MG63 (cell line): ENCODE results near the gene CTNND1. TPM values are rescaled to one million over a fixed set of nuclear protein-coding genes. Genes with fewer than 3 reads are reported as not detected.
"Not testable (repeated sequence)": the region's sequence is repeated elsewhere in the genome, so short reads cannot be mapped to it uniquely, and the experiment has no call there.

Experiments
- DNase-seq: peaks from one replicate; pipeline ENCODE4 v3.0.0-alpha.2; 2020
- H3K27me3 ChIP-seq: fragments of 250-450 bp; sonication (Bioruptor Pico); 2 replicates; pipeline ENCODE4 v1.5.1; 2020; ENCODE audit warnings: mild to moderate bottlenecking, moderate library complexity
- H3K36me3 ChIP-seq: fragments of 250-450 bp; sonication (Bioruptor Pico); 2 replicates; pipeline ENCODE4 v1.5.1; 2020; ENCODE audit warnings: mild to moderate bottlenecking, moderate library complexity
- H3K4me3 ChIP-seq: fragments of 250-450 bp; sonication (Bioruptor Pico); 2 replicates; pipeline ENCODE4 v1.5.1; 2020; ENCODE audit warnings: mild to moderate bottlenecking, moderate library complexity
- H3K9me3 ChIP-seq: fragments of 250-450 bp; sonication (Bioruptor Pico); 2 replicates; pipeline ENCODE4 v1.5.1; 2020; ENCODE audit warnings: mild to moderate bottlenecking, moderate library complexity
- total RNA-seq: library from RNA; depleted of rRNA; stranded (reverse); fragments of >200 nt; shearing (Covaris generic); gene quantifications from 2 replicates; pipeline ENCODE4 v1.2.3, GENCODE V29; 2014; ENCODE audit warnings: low replicate concordance; rRNA removed

CTNND1 gene
- total RNA-seq, 1 experiment from 2014 or later = 25.9 TPM

DNA sequence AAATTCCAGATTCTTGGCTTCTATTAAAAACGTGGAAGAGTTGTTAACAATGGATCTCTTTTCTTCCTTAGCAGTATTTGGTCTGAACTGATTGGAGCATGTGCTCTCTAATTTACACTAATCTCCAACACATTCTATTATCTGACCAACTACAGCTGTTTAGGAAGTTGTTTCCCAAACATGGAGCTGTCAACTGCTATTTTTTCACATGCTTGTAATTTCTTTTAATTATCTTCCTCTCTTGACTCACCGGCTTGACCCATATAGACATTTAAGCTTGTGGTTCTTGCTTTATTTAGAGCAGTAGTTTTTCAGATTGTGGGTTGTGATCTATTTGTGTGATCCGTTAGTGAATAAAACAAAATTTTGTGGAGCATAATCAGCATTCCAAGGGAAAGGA is 40.8 kb downstream of the CTNND1 start:
- peaks cover 76% of the 10 kb centered on the region for H3K36me3 ChIP-seq
- no peak overlapping the region for H3K4me3 ChIP-seq
- no peaks in the 10 kb centered on the region for H3K27me3 ChIP-seq
- H3K9me3 ChIP-seq = no peaks in the 10 kb centered on the region
- no peak for DNase-seq

DNA sequence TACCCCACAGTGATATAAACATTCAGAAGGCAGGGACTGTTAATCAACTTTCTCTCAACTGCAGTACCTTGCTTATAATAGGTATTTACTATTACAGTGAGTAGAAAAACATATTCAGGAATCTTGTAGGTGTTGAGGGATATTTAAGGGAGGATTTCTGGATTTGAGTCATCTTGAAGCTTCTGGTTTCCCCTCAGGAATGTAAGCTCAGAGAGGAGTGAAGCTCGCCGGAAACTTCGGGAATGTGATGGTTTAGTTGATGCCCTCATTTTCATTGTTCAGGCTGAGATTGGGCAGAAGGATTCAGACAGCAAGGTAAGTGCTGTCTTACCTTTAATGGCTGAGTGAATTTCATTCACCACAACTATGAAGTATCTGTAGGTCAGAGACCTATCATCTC is 42.9 kb downstream of the CTNND1 start:
- no peak for DNase-seq
- peaks cover 82% of the 10 kb centered on the region for H3K36me3 ChIP-seq
- H3K27me3 ChIP-seq = no peaks in the 10 kb centered on the region
- no peak overlapping the region for H3K4me3 ChIP-seq
- H3K9me3 ChIP-seq = no peaks in the 10 kb centered on the region

- H3K4me3 ChIP-seq = no peak overlapping the region
- DNase-seq = no peak
- peaks cover 85% of the 10 kb centered on the region for H3K36me3 ChIP-seq
- no peaks in the 10 kb centered on the region for H3K9me3 ChIP-seq
- H3K27me3 ChIP-seq = no peaks in the 10 kb centered on the region
Observed at GRCh38 chr11:57805780-57806179, 44.2 kb downstream of the CTNND1 start.

DNA sequence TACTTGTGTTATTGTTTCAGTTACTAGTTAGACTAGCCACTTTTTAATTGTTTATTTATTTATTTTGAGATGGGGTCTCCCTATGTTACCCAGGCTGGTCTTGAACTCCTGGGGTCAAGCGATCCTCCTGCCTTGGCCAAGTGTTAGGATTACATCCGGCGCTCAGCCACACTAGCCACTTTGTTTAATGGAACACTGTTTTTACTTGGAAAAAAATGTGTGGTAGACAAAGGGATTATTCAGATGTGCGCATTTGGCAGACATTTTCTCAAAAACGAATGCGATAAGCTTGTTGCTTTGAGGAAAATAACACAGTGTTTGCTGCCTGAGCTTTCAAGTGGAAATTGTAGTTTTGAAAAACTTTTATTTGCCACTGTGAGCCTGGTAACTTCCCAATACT is 51.0 kb downstream of the CTNND1 start:
- peaks cover 71% of the 10 kb centered on the region for H3K36me3 ChIP-seq
- no peaks in the 10 kb centered on the region for H3K9me3 ChIP-seq
- H3K4me3 ChIP-seq = no peak overlapping the region
- DNase-seq = no peak
- H3K27me3 ChIP-seq = no peaks in the 10 kb centered on the region

DNA sequence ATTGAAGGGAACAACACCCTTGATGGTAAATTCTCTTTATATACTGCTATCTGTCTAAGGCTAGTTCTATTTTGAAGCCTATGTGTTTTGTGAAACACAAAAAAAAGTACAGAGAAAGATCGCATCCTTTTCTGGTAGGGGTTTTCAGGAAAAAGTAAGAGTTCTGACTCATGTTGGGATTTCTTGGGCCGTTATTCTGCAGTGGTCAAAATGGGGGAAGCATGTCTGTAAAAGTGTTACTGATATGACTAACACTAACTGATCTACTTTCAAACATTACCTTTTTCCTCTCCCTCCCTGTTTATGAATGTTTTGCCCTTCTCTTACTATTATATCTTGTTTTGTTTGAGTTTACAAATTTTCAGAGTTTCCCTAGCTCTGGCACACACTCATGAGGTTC is 53.9 kb downstream of the CTNND1 start:
- Histone ChIP-seq H3K9me3 (no peaks in the 10 kb centered on the region), H3K4me3 (no peak overlapping the region), H3K27me3 (no peaks in the 10 kb centered on the region), H3K36me3 (peaks cover 65% of the 10 kb centered on the region)
- DNase-seq = no peak

GRCh38 chr11:57815877-57816276 is 54.3 kb downstream of the CTNND1 start:
- no peak for DNase-seq
- Histone ChIP-seq H3K36me3 (peaks cover 64% of the 10 kb centered on the region), H3K27me3 (no peaks in the 10 kb centered on the region), H3K9me3 (no peaks in the 10 kb centered on the region), H3K4me3 (no peak overlapping the region)

DNA sequence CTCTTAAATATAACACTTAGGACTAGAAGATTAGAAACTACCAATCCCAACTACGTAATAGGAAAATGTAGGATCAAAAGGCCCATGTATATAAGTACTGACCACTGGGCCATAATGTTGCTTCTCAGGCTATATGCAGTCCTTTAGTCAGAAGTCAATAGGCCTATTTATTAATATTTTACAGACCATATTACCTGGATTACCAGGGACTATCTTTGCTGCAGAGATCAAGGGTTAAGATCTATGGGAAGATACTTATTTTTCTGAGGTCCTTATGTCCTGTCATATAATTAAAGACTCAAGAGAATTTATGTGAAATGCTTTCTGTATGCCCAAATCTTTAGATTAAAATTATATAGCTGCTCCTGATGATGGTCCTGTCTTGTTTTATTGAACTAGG is 57.2 kb downstream of the CTNND1 start:
- DNase-seq = no peak
- Histone ChIP-seq H3K36me3 (peaks cover 54% of the 10 kb centered on the region), H3K9me3 (no peaks in the 10 kb centered on the region), H3K27me3 (no peaks in the 10 kb centered on the region), H3K4me3 (no peak overlapping the region)

GRCh38 chr11:57819252-57819979 is 57.8 kb downstream of the CTNND1 start:
- DNase-seq = no peak
- Histone ChIP-seq H3K9me3 (no peaks in the 10 kb centered on the region), H3K4me3 (no peak overlapping the region), H3K36me3 (peaks cover 48% of the 10 kb centered on the region), H3K27me3 (no peaks in the 10 kb centered on the region)

DNA sequence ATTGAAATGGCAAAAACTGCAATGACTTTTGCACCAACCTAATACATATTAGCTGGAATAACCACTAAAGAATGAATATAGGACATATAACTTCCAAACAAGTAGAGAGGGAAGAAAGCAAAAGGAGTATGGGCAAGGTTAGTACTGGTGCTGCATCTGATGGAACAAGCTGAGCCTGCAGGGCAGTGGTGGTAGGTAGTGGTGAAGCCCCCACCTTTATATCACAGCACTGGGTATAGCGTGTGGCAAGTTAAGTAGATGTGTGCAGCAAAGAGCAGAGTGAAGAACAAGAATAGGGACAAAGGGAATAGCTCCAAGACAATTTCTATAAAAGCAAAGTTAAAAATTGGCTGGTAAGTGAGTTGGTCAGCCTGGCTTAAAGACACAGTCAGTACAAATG is 62.3 kb downstream of the CTNND1 start:
- no peak overlapping the region for H3K4me3 ChIP-seq
- no peak for DNase-seq
- H3K36me3 ChIP-seq = peaks cover 10% of the 10 kb centered on the region
- no peaks in the 10 kb centered on the region for H3K27me3 ChIP-seq
- H3K9me3 ChIP-seq = no peaks in the 10 kb centered on the region

DNA sequence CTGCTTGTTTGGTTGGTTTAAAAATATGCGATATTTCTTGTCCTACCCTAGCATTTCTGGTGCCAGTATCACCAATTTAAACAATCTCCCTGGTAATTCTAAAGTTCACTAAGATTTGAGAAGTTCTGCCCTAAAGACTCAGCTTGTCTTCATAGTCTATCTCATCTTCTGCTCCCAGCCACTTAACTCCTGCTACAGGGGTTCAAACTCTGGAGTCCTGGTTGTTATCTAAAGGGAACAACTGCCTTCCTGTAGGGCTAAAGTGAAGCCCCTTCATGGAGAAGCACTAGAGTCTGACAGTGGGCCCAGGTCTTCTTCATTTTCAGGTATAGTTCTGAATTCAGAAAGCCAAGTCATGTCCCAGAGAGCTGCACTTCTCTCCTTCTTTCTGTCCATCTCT is 73.2 kb downstream of the CTNND1 start:
- Histone ChIP-seq H3K27me3 (no peaks in the 10 kb centered on the region), H3K9me3 (no peaks in the 10 kb centered on the region), H3K4me3 (no peak overlapping the region), H3K36me3 (no peaks in the 10 kb centered on the region)
- DNase-seq = no peak

DNA sequence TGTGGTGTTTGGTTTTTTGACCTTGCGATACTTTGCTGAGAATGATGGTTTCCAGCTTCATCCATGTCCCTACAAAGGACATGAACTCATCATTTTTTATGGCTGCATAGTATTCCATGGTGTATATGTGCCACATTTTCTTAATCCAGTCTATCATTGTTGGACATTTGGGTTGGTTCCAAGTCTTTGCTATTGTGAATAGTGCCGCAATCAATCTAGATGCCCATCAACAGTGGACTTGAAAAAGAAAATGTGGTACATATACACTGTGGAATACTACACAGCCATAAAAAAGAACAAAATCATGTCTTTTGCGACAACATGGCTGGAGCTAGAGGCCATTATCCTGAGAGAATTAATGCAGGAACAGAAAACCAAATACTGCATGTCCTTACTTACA is 77.0 kb downstream of the CTNND1 start:
- H3K27me3 ChIP-seq, H3K9me3 ChIP-seq, H3K36me3 ChIP-seq, DNase-seq, H3K4me3 ChIP-seq: not testable (repeated sequence)

DNA sequence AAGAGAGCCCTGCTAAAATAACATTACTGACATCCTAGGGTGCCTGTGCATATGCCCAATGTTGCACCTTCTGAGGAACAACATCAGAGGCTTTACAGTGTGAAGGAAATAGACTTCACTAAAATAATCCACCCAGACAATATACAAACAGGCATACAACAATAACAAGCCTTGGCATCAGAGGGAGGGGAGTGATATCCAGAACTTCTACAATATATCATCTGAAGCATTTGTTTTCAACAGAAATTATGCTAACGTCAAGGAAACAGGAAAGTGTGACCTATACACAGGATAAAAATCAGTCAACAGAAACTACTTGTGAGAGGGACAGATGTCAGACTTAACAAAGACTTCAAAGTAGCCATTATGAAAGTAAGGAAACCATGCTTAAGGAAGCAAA is 81.3 kb downstream of the CTNND1 start:
- no peak for DNase-seq
- Histone ChIP-seq H3K36me3 (no peaks in the 10 kb centered on the region), H3K4me3 (no peak overlapping the region), H3K9me3 (no peaks in the 10 kb centered on the region), H3K27me3 (no peaks in the 10 kb centered on the region)

DNA sequence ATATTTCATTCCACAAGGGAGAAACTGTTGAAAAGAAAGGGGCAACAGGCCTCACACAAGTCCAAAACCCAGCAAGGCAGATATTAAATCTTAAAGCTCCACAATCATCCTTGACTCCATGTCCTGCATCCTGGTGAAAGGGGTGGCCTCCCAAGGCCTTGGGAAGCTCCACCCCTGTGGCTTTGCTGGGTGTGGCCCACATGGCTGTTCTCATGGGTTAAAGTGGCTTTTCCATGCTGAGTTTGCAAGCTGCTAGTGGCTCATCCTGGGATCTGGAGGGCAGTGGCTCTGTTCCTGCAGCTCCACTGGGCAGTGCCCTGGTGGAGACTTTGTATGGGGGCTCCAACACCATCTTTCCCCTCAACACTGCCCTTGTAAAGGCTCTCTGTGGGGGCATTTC is 106.4 kb downstream of the CTNND1 start:
- no peaks in the 10 kb centered on the region for H3K9me3 ChIP-seq
- DNase-seq = no peak
- H3K4me3 ChIP-seq = no peak overlapping the region
- no peaks in the 10 kb centered on the region for H3K27me3 ChIP-seq
- H3K36me3 ChIP-seq = no peaks in the 10 kb centered on the region

GRCh38 chr11:57868491-57868890 is 106.9 kb downstream of the CTNND1 start:
- H3K36me3 ChIP-seq = no peaks in the 10 kb centered on the region
- DNase-seq = no peak
- no peaks in the 10 kb centered on the region for H3K27me3 ChIP-seq

More at GRCh38 chr11:57868491-57868890, 106.9 kb downstream of the CTNND1 start:
- Histone ChIP-seq H3K4me3 (no peak overlapping the region), H3K9me3 (no peaks in the 10 kb centered on the region)

Other genes with a start within 250 kb of the CTNND1 start
- 3.2 and 4.0 TPM in 2 replicates for gene SLC43A1, start 246.1 kb upstream of the CTNND1 start, total RNA-seq
- gene TIMM10, start 231.0 kb upstream of the CTNND1 start, total RNA-seq = 99.6 and 106 TPM in 2 replicates
- not detected in 2 replicates for gene SMTNL1, start 224.2 kb upstream of the CTNND1 start, total RNA-seq
- gene UBE2L6, start 194.1 kb upstream of the CTNND1 start, total RNA-seq = 14.7 and 17.2 TPM in 2 replicates
- 0.22 and 0.26 TPM in 2 replicates for gene SERPING1, start 164.1 kb upstream of the CTNND1 start, total RNA-seq
- gene YPEL4, start 111.9 kb upstream of the CTNND1 start, total RNA-seq = not detected in 2 replicates
- gene CLP1, start 104.0 kb upstream of the CTNND1 start, total RNA-seq = 16.8 and 27.4 TPM in 2 replicates
- gene ZDHHC5, start 93.7 kb upstream of the CTNND1 start, total RNA-seq = 30.5 and 33.3 TPM in 2 replicates
- gene MED19, start 49.6 kb upstream of the CTNND1 start, total RNA-seq = 22.0 and 44.8 TPM in 2 replicates
- gene TMX2, start 49.2 kb upstream of the CTNND1 start, total RNA-seq = 139 and 143 TPM in 2 replicates
- 147 and 154 TPM in 2 replicates for gene SELENOH, start 20.3 kb upstream of the CTNND1 start, total RNA-seq
- gene BTBD18, start 10.0 kb upstream of the CTNND1 start, total RNA-seq = not detected in 2 replicates